NCI-H128 (cell line): Measurements from ENCODE around the gene DUSP1.

Experiments used
- DNase-seq: peaks from one replicate; lab custom pipeline; 2025; ENCODE audit not compliant: unreplicated experiment; lab: John Stamatoyannopoulos, UW

Gene DUSP1

DNA sequence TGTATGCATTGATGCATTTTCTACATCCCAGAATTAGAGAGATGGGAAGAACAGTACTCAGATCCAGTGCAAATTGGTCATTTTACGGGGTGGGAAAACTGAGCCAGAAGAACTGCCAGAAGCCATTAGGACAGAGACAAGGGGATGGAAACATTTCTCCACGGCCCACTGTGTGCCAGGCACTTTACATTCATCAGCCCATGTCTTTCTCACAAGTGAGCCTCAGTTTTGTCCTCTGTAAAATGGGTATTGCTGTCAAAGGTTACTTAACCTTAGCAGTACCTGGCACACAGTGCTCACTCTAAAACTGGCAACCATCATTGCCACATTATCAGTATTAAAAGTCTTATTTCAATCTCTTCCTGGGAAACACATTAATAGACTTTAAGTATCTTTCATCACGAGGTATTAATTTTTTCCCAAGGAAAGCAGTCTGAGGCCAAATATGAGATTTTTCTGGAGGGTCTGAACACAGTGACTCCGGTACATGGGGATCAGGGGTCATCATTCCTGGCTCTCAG lies 5.2 kb downstream of the DUSP1 start:
- no peak for DNase-seq

GRCh38 chr5:172764861-172765765 lies 5.9 kb downstream of the DUSP1 start:
- DNase-seq: peak; percentile 84

GRCh38 chr5:172763120-172763464 lies 7.9 kb downstream of the DUSP1 start:
- no peak for DNase-seq

GRCh38 chr5:172762214-172763119 lies 8.5 kb downstream of the DUSP1 start:
- DNase-seq: no peak

DNA sequence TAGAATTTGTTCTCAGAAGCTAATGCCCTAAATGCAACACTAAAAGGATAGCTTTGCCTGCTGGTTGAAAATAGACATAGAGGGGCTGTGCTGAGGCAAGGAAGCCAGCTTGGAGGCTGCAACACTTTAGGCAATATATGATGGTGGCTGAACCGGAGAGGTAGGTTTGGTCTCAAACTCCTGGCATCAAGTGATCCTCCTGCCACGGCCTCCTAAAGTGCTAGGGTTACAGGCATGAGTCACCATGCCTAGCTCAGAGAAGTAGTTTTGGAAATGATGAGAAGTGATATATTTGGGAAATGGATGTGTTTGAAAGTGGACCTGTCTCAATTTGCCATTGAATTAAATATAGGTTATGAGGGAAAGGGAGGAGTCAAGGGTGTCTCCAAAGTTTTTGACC lies 10.0 kb downstream of the DUSP1 start:
- DNase-seq: no peak

GRCh38 chr5:172760136-172760535 lies 10.9 kb downstream of the DUSP1 start:
- DNase-seq: no peak

- DNase-seq: no peak
Measured at GRCh38 chr5:172758834-172759149, 12.2 kb downstream of the DUSP1 start.

- no peak for DNase-seq
Measured at GRCh38 chr5:172758077-172758833, 12.7 kb downstream of the DUSP1 start.

DNA sequence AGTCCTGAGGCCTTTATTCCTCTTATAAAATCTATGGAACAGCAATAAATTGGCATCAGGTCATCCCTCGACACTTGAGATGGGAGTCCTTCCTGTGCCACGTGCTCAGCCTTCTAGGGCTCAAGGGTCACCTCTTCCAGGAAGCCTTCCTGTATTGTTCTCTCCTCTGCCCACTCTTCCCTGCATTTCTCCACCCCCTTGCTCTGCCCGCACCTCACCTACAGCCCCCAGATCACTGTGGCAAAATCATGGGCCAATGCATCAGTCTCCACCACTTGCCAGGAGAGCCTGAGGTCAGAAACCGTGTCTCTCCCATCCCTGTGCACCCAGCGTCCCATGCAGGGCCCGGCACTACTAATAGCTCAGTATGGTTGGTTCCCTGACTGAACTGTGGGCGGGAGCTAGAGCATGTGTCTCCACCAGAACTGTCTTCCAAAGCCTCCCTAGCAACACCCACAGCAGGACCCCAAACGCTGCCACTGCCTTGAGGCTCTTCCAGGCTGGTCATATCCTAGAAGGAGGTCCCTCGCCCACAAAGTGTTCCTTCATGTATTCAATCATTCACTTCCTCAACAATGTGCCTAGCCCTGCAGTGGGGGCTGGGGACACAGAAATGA lies 13.5 kb downstream of the DUSP1 start:
- no peak for DNase-seq

DNA sequence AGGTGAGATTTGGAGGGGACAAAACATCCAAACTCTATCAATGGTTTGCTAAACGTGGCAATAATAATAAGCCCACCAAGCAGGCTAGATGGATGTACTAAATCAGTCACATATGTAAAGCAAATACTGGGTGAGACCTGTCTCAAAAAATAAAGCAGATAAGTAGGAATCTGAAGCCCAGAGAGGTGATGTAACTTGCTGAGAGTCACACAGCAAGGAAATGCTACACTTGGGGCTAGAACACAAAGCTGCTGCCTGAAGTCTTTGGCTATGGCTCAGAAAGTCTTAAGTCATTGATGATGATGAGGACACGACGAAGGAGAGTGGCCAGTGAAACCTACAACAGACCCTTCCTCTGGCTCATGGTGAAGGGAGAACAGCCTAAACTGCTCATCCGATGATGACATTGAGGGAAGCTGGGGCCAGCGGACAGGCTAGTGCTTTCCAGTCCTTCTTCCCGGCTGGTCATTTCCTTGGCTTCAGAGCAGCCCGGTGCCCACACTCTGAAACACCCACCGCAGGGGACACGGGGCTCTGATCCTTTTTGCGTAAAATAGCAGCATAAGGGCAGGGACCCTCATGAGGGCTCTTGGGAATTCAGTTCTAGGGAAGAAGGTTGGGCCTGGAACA lies 14.1 kb downstream of the DUSP1 start:
- no peak for DNase-seq

- no peak for DNase-seq
Measured at GRCh38 chr5:172754596-172755356, 16.2 kb downstream of the DUSP1 start.

- no peak for DNase-seq
Measured at GRCh38 chr5:172753101-172753500, 17.9 kb downstream of the DUSP1 start.

DNA sequence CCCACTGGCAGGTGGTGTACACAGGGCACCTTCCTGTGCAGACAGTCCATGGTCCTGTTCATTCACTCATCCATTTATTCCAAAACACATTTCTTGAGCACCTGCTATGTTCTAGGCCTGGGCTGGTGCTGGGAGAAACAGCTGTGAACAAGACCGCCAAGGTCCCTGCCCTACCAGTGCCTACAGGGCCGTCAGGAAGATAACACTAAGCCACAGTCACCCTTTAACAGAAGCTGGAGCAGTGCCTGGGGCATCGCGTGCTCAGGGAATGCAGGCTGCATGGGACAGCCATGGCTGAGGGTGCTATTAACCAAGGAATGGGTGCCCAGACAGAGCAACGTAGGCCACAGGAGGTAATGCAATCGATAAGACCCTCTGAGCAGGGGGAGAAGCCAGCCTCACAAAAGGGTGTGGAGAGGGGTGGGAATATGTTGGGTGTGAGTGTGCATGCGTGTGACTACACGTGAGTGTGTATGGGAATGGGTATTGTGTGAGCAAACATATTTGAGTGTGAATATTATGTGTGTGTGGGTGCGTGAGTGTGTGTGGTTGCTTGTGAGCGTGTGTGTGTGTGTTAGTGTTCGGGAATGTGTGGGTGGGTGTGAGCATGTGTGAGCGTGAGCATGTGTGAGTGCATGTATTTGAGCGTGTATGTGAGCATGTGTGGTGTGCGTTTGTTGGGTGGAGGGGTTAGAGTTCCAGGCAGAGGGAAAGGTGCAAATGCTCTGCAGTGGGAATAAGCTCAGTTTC lies 19.1 kb downstream of the DUSP1 start:
- DNase-seq: no peak

- DNase-seq: no peak
Measured at GRCh38 chr5:172749881-172750633, 20.9 kb downstream of the DUSP1 start.

- DNase-seq: no peak
Measured at GRCh38 chr5:172749076-172749475, 21.9 kb downstream of the DUSP1 start.

- DNase-seq: no peak
Measured at GRCh38 chr5:172748341-172748843, 22.6 kb downstream of the DUSP1 start.

- no peak for DNase-seq
Measured at GRCh38 chr5:172747471-172747870, 23.5 kb downstream of the DUSP1 start.

GRCh38 chr5:172746725-172747124 lies 24.3 kb downstream of the DUSP1 start:
- no peak for DNase-seq
